Body of pancreas (tissue), 4 donors: Measurements from ENCODE around the gene NSL1. TPM values are rescaled to one million over a fixed set of nuclear protein-coding genes. Genes with fewer than 3 reads are reported as not detected.
A peak's percentile ranks its signal among the peaks of the same experiment; 100 is the strongest.

Source experiments
- ATAC-seq: fragments of 150-250 bp; one replicate; pipeline ENCODE4 v1.9.1; 2016
- DNase-seq, 4 donors: peaks; one replicate each; pipeline ENCODE4 v3.0.0-alpha.2; 2019
- H3K27ac ChIP-seq, 4 donors: fragments of 200-600 bp; sonication (generic); 1 replicate in 3 of 4; 2 replicates in 1 of 4; pipeline versions ENCODE4 v1.5.1 to v1.6.1; 2016 to 2019; ENCODE audit warnings: mild to moderate bottlenecking in 1 of 4, mixed read lengths in 1 of 4, moderate library complexity in 1 of 4
- H3K27me3 ChIP-seq, 2 donors: fragments of 200-600 bp; sonication (generic); one replicate each; pipeline ENCODE4 v1.6.0; 2016; ENCODE audit warnings: mild to moderate bottlenecking in 1 of 2
- H3K36me3 ChIP-seq, 2 donors: fragments of 200-600 bp; sonication (generic); replicated peaks in 1 of 2; 2 replicates each; pipeline ENCODE4 v1.5.1; 2016; ENCODE audit warnings: low read depth in 2 of 2; ENCODE audit not compliant: insufficient read depth in 1 of 2
- H3K4me1 ChIP-seq: fragments of 200-600 bp; sonication (generic); one replicate; pipeline ENCODE4 v1.6.0; 2016
- H3K4me3 ChIP-seq, 2 donors: fragments of 200-600 bp; sonication (generic); 1 replicate in 1 of 2; 2 replicates in 1 of 2; pipeline ENCODE4 v1.5.1; 2016 to 2019
- H3K9me3 ChIP-seq, 3 donors: fragments of 200-600 bp; sonication (generic); 1 replicate in 2 of 3; 2 replicates in 1 of 3; pipeline ENCODE4 v1.5.1; 2016
- POLR2A ChIP-seq, 3 donors: fragments of 450-650 bp; IDR thresholded peaks; one replicate each; pipeline ENCODE4 v1.6.1; 2016; ENCODE audit warnings: antibody characterized with exemption in 3 of 3, mild to moderate bottlenecking in 2 of 3
- WGBS, 2 donors: methylation state at CpG; one replicate each; pipeline ENCODE4 v1.1.5; 2017; 5-methylcytosine and 5-hydroxymethylcytosine counted together
- intact Hi-C: fragments of 100-400 bp; cut with DNase I; formaldehyde crosslinking; loops from one replicate; pipeline ENCODE4 v1.15.1; 2023
- total RNA-seq, 2 donors: library from RNA; depleted of rRNA; stranded (reverse); fragments of >200 nt; gene quantifications; one replicate each; pipeline ENCODE4 v1.1.0, GENCODE V29; 2016
- TF ChIP-seq, protein P1 (sequence below), 7 experiments: fragments of 450-650 bp in 4 of 7; fragments of 200-600 bp in 3 of 7; sonication (generic) in 3 of 7; IDR thresholded peaks; one replicate each; pipeline ENCODE4 v1.5.1; 2016 to 2019; ENCODE audit warnings: antibody characterized with exemption in 7 of 7

The NSL1 gene
- total RNA-seq, 2 donors from 2014 or later: 13.8 to 35.8 TPM

DNA sequence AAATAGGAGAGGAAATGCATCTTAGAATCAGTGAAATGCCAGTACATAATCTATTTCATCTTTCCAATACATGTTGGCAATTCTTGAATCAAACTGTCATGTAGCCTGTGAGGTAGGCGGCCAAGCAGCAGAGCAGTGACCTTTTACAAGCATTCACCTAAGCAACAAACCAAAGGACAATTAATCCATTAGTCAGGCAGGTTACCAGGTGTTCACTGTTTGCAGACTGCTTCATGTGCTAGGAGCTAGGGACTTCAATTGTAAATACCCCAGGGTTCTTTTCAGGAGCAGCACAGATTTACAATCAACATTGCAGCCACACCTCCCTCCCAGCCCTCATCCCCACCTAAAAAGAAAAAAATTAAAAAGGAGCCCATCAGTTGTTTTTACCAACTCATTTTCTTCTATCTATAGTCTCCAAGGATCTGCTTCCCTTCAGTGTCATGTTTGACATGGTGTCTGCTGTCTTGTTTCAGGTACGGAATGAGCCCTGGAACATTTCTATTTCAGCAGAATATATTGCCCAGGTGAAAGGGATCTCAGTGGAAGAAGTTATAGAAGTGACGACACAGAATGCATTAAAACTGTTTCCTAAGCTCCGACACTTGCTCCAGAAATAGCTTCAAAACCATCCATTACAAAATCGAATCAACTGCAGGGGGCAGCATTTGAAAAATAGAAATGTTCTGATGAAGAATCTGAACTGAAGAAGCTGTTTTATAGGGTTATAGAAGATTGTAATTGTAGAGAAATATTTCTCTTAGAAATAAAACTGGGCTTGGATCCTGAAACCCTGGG lies 23.2 kb upstream of the NSL1 start:
- H3K27ac ChIP-seq: no peak overlapping the region
- H3K9me3 ChIP-seq: peaks cover 0 to 3% (median 0%) of the 10 kb centered on the region in 3 donors
- no peak overlapping the region for H3K4me3 ChIP-seq
- intact Hi-C loops: no loop called here
- no peaks in the 10 kb centered on the region for H3K4me1 ChIP-seq
- WGBS, 2 donors: 48 to 54% methylated on average over 5 of the region's 5 CpGs
- DNase-seq (peak in 3 of 4 donors; percentile 13 to 25 (median 15)), ATAC-seq (no peak)
- TF ChIP-seq, protein P1, sequence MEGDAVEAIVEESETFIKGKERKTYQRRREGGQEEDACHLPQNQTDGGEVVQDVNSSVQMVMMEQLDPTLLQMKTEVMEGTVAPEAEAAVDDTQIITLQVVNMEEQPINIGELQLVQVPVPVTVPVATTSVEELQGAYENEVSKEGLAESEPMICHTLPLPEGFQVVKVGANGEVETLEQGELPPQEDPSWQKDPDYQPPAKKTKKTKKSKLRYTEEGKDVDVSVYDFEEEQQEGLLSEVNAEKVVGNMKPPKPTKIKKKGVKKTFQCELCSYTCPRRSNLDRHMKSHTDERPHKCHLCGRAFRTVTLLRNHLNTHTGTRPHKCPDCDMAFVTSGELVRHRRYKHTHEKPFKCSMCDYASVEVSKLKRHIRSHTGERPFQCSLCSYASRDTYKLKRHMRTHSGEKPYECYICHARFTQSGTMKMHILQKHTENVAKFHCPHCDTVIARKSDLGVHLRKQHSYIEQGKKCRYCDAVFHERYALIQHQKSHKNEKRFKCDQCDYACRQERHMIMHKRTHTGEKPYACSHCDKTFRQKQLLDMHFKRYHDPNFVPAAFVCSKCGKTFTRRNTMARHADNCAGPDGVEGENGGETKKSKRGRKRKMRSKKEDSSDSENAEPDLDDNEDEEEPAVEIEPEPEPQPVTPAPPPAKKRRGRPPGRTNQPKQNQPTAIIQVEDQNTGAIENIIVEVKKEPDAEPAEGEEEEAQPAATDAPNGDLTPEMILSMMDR (IDR thresholded peaks at IDR 0.05): peak in 4 of 7 experiments; percentile 22 to 42 (median 36)
- TF ChIP-seq POLR2A (IDR thresholded peaks at IDR 0.05): no peak
- H3K36me3 ChIP-seq: no peaks in the 10 kb centered on the region
- no peaks in the 10 kb centered on the region for H3K27me3 ChIP-seq

DNA sequence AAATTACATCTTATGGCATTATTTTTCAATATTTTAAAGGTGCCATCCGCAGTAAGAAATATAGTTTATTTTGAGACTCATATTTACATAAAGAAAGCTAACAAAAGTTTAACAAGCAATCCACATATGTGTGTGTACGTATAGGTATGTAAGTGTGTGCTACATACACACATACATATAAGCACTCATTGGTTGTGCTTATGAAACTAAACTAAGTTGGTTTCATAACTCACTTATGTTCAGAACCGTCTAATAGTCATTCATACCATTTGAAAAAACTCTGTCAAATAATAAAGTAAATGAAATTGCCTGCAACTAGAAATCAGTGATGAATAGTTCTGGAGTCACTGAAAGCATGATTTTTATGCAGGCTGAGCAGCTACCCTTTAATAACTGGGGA lies 14.2 kb upstream of the NSL1 start:
- Histone ChIP-seq H3K4me3 (no peak overlapping the region), H3K27ac (no peak overlapping the region), H3K9me3 (no peaks in the 10 kb centered on the region), H3K36me3 (peaks cover 0 to 8% of the 10 kb centered on the region in 2 donors), H3K27me3 (no peaks in the 10 kb centered on the region), H3K4me1 (no peaks in the 10 kb centered on the region)
- 80 to 85% methylated on average over 3 of the region's 3 CpGs for WGBS, 2 donors
- DNase-seq: no peak
- TF ChIP-seq POLR2A (IDR thresholded peaks at IDR 0.05): no peak
- TF ChIP-seq, protein P1 (IDR thresholded peaks at IDR 0.05): no peak
- intact Hi-C loops: no loop called here
- ATAC-seq: no peak

DNA sequence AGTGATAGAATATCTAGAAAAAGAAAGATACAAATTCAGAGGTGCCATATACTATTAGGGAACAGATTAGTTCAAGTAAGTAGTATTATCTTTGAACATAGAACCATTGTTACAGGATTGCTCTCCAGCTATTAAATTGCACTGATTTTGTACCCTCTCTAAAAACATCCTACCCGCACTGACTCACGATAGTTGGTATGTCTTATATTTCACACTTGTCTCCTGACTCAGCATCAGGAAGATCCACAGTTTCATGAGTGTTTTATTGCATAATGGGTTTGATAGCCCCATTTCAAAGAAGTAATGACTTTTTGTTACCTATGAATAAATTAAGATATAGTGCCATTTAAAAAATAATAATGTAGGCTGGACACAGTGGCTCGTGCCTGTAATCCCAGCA lies 6.1 kb upstream of the NSL1 start:
- intact Hi-C loops: no loop called here

DNA sequence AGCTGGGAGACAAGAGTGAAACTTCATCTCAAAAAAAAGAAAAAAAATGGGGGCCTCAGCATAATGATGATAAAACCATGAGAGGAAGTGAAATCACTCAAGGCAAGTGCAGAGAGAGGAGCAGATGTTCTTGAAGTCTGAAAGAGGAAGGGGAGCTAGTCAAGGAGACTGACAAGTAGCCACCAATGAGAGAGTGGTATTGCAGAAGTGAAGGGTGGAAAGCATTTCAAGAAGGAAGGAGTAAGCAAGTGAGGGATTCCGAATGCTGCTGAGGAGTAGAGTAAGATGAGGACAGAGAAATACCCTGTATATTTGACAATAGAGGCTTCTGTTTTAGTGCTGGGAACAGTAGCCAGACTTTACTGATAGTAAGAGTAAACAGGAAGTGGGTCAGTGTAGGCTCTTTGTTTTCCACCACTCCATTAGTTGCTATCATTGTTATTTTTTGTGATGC lies 3.0 kb upstream of the NSL1 start:
- no peaks in the 10 kb centered on the region for H3K27me3 ChIP-seq
- 39 to 52% methylated on average over 1 of the region's 1 CpG for WGBS, 2 donors
- intact Hi-C loops: no loop called here
- no peak overlapping the region for H3K4me3 ChIP-seq
- TF ChIP-seq POLR2A (IDR thresholded peaks at IDR 0.05): peak in 1 of 3 donors; percentile 12
- TF ChIP-seq, protein P1 (IDR thresholded peaks at IDR 0.05): no peak
- no peak for ATAC-seq
- H3K27ac ChIP-seq: peak overlapping the region in 1 of 4 donors; percentile 50
- H3K36me3 ChIP-seq: peaks cover 0 to 6% of the 10 kb centered on the region in 2 donors
- no peaks in the 10 kb centered on the region for H3K9me3 ChIP-seq
- H3K4me1 ChIP-seq: peaks cover 14% of the 10 kb centered on the region
- DNase-seq: peak in 1 of 4 donors; percentile 17

More for the DNA sequence above, 6.1 kb upstream of the NSL1 start:
- no peak for DNase-seq
- H3K27ac ChIP-seq: no peak overlapping the region
- peaks cover 3% of the 10 kb centered on the region for H3K4me1 ChIP-seq
- H3K4me3 ChIP-seq: no peak overlapping the region
- H3K27me3 ChIP-seq: no peaks in the 10 kb centered on the region
- H3K9me3 ChIP-seq: no peaks in the 10 kb centered on the region
- ATAC-seq: no peak
- TF ChIP-seq POLR2A (IDR thresholded peaks at IDR 0.05): no peak
- TF ChIP-seq, protein P1 (IDR thresholded peaks at IDR 0.05): no peak
- H3K36me3 ChIP-seq: peaks cover 0 to 12% of the 10 kb centered on the region in 2 donors
- WGBS, 2 donors: 89 to 90% methylated on average over 3 of the region's 3 CpGs
